Measurements from ENCODE around the gene ITGB1. TPM values are rescaled to one million over a fixed set of nuclear protein-coding genes. Genes with fewer than 3 reads are reported as not detected.

ITGB1 gene
- total and polyA plus RNA-seq, 9 of the 15 experiments (the other 6 are each of a cell fraction or from before 2014, with no cell fraction given): 40.2 to 194 (median 155) TPM

GRCh38 chr10:32957341-32958084 lies 517 bp downstream of the ITGB1 start (continued):
- TF ChIP-seq, protein P1, sequence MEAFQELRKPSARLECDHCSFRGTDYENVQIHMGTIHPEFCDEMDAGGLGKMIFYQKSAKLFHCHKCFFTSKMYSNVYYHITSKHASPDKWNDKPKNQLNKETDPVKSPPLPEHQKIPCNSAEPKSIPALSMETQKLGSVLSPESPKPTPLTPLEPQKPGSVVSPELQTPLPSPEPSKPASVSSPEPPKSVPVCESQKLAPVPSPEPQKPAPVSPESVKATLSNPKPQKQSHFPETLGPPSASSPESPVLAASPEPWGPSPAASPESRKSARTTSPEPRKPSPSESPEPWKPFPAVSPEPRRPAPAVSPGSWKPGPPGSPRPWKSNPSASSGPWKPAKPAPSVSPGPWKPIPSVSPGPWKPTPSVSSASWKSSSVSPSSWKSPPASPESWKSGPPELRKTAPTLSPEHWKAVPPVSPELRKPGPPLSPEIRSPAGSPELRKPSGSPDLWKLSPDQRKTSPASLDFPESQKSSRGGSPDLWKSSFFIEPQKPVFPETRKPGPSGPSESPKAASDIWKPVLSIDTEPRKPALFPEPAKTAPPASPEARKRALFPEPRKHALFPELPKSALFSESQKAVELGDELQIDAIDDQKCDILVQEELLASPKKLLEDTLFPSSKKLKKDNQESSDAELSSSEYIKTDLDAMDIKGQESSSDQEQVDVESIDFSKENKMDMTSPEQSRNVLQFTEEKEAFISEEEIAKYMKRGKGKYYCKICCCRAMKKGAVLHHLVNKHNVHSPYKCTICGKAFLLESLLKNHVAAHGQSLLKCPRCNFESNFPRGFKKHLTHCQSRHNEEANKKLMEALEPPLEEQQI (IDR thresholded peaks at IDR 0.05): no peak
- TF ChIP-seq MTA1 (IDR thresholded peaks at IDR 0.05; ENCODE audit: borderline replicate concordance): no peak
- TF ChIP-seq ZNF644 (tag; IDR thresholded peaks at IDR 0.05; ENCODE audit: low read depth): no peak
- TF ChIP-seq, protein P2, sequence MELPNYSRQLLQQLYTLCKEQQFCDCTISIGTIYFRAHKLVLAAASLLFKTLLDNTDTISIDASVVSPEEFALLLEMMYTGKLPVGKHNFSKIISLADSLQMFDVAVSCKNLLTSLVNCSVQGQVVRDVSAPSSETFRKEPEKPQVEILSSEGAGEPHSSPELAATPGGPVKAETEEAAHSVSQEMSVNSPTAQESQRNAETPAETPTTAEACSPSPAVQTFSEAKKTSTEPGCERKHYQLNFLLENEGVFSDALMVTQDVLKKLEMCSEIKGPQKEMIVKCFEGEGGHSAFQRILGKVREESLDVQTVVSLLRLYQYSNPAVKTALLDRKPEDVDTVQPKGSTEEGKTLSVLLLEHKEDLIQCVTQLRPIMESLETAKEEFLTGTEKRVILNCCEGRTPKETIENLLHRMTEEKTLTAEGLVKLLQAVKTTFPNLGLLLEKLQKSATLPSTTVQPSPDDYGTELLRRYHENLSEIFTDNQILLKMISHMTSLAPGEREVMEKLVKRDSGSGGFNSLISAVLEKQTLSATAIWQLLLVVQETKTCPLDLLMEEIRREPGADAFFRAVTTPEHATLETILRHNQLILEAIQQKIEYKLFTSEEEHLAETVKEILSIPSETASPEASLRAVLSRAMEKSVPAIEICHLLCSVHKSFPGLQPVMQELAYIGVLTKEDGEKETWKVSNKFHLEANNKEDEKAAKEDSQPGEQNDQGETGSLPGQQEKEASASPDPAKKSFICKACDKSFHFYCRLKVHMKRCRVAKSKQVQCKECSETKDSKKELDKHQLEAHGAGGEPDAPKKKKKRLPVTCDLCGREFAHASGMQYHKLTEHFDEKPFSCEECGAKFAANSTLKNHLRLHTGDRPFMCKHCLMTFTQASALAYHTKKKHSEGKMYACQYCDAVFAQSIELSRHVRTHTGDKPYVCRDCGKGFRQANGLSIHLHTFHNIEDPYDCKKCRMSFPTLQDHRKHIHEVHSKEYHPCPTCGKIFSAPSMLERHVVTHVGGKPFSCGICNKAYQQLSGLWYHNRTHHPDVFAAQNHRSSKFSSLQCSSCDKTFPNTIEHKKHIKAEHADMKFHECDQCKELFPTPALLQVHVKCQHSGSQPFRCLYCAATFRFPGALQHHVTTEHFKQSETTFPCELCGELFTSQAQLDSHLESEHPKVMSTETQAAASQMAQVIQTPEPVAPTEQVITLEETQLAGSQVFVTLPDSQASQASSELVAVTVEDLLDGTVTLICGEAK (IDR thresholded peaks at IDR 0.05): no peak
- TF ChIP-seq, protein P2 (CRISPR knock-in tag; IDR thresholded peaks at IDR 0.05): no peak
- TF ChIP-seq, protein P3, sequence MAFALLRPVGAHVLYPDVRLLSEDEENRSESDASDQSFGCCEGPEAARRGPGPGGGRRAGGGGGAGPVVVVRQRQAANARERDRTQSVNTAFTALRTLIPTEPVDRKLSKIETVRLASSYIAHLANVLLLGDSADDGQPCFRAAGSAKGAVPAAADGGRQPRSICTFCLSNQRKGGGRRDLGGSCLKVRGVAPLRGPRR (CRISPR knock-in tag; IDR thresholded peaks at IDR 0.05): no peak
- TF ChIP-seq CTCFL (IDR thresholded peaks at IDR 0.05; ENCODE audit: borderline replicate concordance, insufficient read depth, low read depth, low read length, poor library complexity, severe bottlenecking): no peak
- no peak for TF ChIP-seq POLR2AphosphoS5 (IDR thresholded peaks at IDR 0.05; ENCODE audit: control insufficient read depth, insufficient read depth, low read depth, low read length)
- TF ChIP-seq GTF2F1 (IDR thresholded peaks at IDR 0.05; ENCODE audit: low read depth, low read length): no peak
- TF ChIP-seq ETV5 (CRISPR knock-in tag; IDR thresholded peaks at IDR 0.05; ENCODE audit: low read depth): no peak
- no peak for TF ChIP-seq RFX7 (CRISPR knock-in tag; IDR thresholded peaks at IDR 0.05)
- TF ChIP-seq MAFF (IDR thresholded peaks at IDR 0.05; ENCODE audit: low read length): no peak
- no peak; the same call in 1 of the 2 replicates for TF ChIP-seq ZBTB7A (IDR thresholded peaks at IDR 0.05; ENCODE audit: borderline replicate concordance, control insufficient read depth, low read depth, low read length)
